Smooth muscle cell (in vitro differentiated cells): ENCODE results near the gene HSF2. TPM values are rescaled to one million over a fixed set of nuclear protein-coding genes. Genes with fewer than 3 reads are reported as not detected.

Experiments used
- DNase-seq: peaks from one replicate; lab custom pipeline; 2025; ENCODE audit not compliant: unreplicated experiment; lab: John Stamatoyannopoulos, UW
- H2AFZ ChIP-seq: fragments of 200-600 bp; sonication (generic); 2 replicates; pipeline ENCODE4 v1.6.0; 2016; ENCODE audit warnings: antibody characterized with exemption, low read depth, mild to moderate bottlenecking
- H3F3A ChIP-seq: fragments of 200-600 bp; sonication (generic); 2 replicates; pipeline ENCODE4 v1.6.0; 2017; ENCODE audit warnings: antibody characterized with exemption, low read depth
- H3K27ac ChIP-seq: fragments of 200-600 bp; sonication (generic); 2 replicates; pipeline ENCODE4 v1.5.1; 2016; ENCODE audit warnings: low read depth, mild to moderate bottlenecking
- H3K27me3 ChIP-seq: fragments of 200-600 bp; sonication (generic); 2 replicates; pipeline ENCODE4 v1.6.1; 2016; ENCODE audit warnings: low read depth, mild to moderate bottlenecking
- H3K36me3 ChIP-seq: fragments of 200-600 bp; sonication (generic); 2 replicates; pipeline ENCODE4 v1.5.1; 2016; ENCODE audit warnings: low read depth
- H3K4me1 ChIP-seq: fragments of 200-600 bp; sonication (generic); 2 replicates; pipeline ENCODE4 v1.5.1; 2016; ENCODE audit warnings: low read depth
- H3K4me2 ChIP-seq: fragments of 200-600 bp; sonication (generic); 2 replicates; pipeline ENCODE4 v1.6.0; 2016; ENCODE audit warnings: mild to moderate bottlenecking
- H3K4me3 ChIP-seq: fragments of 200-600 bp; sonication (generic); 2 replicates; pipeline ENCODE4 v1.5.1; 2016; ENCODE audit warnings: mild to moderate bottlenecking
- H3K79me2 ChIP-seq: fragments of 200-600 bp; sonication (generic); 2 replicates; pipeline ENCODE4 v1.6.0; 2016; ENCODE audit warnings: low read depth, mild to moderate bottlenecking
- H3K9ac ChIP-seq: fragments of 200-600 bp; sonication (generic); 2 replicates; pipeline ENCODE4 v1.6.0; 2016; ENCODE audit warnings: low read depth
- H3K9me3 ChIP-seq: fragments of 200-600 bp; sonication (generic); replicated peaks from 2 replicates; pipeline ENCODE4 v1.5.1; 2016; ENCODE audit warnings: low read depth
- H4K20me1 ChIP-seq: fragments of 200-600 bp; sonication (generic); 2 replicates; pipeline ENCODE4 v1.6.0; 2016; ENCODE audit warnings: low read depth
- WGBS: methylation state at CpG from one replicate; pipeline ENCODE4 v1.1.7; 2016; ENCODE audit warnings: low lambda C conversion rate; 5-methylcytosine and 5-hydroxymethylcytosine counted together
- polyA plus RNA-seq: library from polyadenylated mRNA; unstranded; fragments of >200 nt; fragmentation: Nextera tagmentation; extraction: Ambion mirVana; gene quantifications from 2 replicates; pipeline ENCODE4 v1.2.1, GENCODE V29; 2016
- total RNA-seq: library from RNA; depleted of rRNA; stranded (reverse); fragments of >200 nt; gene quantifications from 2 replicates; pipeline ENCODE4 v1.2.3, GENCODE V29; 2014
- TF ChIP-seq, protein P1 (sequence below): fragments of 200-600 bp; sonication (generic); IDR thresholded peaks from 2 replicates; pipeline ENCODE4 v1.5.1; 2017; ENCODE audit warnings: borderline replicate concordance, mild to moderate bottlenecking, antibody characterized with exemption; ENCODE audit not compliant: insufficient read depth, poor library complexity, severe bottlenecking

The HSF2 gene
- total and polyA plus RNA-seq, 2 experiments from 2014 or later: 12.1 to 39.5 TPM

DNA sequence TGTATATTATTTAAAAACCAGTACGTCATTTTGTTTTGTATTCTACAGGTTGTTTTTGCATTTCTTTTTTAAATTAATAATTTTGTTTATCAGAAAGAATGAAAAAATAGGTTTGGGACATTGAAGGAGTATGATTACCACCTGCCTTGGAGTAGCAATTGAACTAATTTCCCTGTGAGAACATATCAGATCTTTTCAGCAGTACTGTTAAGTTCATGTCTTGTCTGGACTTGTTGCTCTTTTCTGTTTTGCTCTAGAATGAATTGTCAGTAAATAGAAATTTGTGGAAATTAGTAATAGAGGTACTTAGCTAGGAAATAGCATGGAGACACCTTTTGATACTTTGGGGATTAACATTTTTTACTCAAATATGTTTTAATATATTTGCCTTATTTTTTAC is 24.3 kb downstream of the HSF2 start:
- Histone ChIP-seq H3K27ac (no peak overlapping the region), H3F3A (no peaks in the 10 kb centered on the region), H3K27me3 (no peaks in the 10 kb centered on the region), H4K20me1 (no peaks in the 10 kb centered on the region), H3K9me3 (no peaks in the 10 kb centered on the region), H3K79me2 (no peaks in the 10 kb centered on the region), H3K4me1 (no peaks in the 10 kb centered on the region), H3K36me3 (peaks cover 27% of the 10 kb centered on the region), H3K4me3 (no peak overlapping the region), H3K4me2 (no peak overlapping the region), H2AFZ (no peak overlapping the region), H3K9ac (no peak overlapping the region)
- WGBS: 93% methylated on average over 1 of the region's 1 CpG
- DNase-seq: no peak
- TF ChIP-seq, protein P1, sequence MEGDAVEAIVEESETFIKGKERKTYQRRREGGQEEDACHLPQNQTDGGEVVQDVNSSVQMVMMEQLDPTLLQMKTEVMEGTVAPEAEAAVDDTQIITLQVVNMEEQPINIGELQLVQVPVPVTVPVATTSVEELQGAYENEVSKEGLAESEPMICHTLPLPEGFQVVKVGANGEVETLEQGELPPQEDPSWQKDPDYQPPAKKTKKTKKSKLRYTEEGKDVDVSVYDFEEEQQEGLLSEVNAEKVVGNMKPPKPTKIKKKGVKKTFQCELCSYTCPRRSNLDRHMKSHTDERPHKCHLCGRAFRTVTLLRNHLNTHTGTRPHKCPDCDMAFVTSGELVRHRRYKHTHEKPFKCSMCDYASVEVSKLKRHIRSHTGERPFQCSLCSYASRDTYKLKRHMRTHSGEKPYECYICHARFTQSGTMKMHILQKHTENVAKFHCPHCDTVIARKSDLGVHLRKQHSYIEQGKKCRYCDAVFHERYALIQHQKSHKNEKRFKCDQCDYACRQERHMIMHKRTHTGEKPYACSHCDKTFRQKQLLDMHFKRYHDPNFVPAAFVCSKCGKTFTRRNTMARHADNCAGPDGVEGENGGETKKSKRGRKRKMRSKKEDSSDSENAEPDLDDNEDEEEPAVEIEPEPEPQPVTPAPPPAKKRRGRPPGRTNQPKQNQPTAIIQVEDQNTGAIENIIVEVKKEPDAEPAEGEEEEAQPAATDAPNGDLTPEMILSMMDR: no peak

GRCh38 chr6:122426597-122426996 is 27.1 kb downstream of the HSF2 start:
- H4K20me1 ChIP-seq: no peaks in the 10 kb centered on the region
- H3K9me3 ChIP-seq: no peaks in the 10 kb centered on the region
- no peaks in the 10 kb centered on the region for H3K79me2 ChIP-seq
- WGBS: 97% methylated on average over 3 of the region's 3 CpGs
- no peaks in the 10 kb centered on the region for H3K4me1 ChIP-seq
- peaks cover 18% of the 10 kb centered on the region for H3K36me3 ChIP-seq
- no peak overlapping the region for H3K27ac ChIP-seq
- no peak overlapping the region for H2AFZ ChIP-seq
- DNase-seq: no peak
- no peak overlapping the region for H3K4me3 ChIP-seq
- no peaks in the 10 kb centered on the region for H3K27me3 ChIP-seq
- no peaks in the 10 kb centered on the region for H3F3A ChIP-seq
- H3K9ac ChIP-seq: no peak overlapping the region
- TF ChIP-seq, protein P1: no peak
- no peak overlapping the region for H3K4me2 ChIP-seq

DNA sequence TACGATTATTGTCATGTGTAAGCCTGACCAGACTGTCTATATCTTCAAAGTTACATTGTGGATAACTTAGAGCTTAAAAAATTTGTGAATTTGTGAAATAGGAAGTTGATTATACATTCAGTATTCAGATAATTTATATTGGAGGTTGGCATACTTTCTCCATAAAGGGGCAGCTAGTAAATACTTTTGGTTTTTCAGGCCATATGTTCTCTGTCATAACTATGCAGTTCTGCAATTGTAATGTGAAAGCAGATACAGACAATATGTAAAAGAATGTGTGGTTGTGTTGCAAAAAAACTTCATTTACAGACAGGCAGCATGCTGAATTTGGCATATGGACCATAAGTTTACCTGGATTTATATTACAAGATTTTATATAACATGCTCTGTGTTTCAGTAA is 29.3 kb downstream of the HSF2 start:
- Histone ChIP-seq H3K9ac (no peak overlapping the region), H3K9me3 (no peaks in the 10 kb centered on the region), H3F3A (no peaks in the 10 kb centered on the region), H3K4me2 (no peak overlapping the region), H3K36me3 (peaks cover 18% of the 10 kb centered on the region), H4K20me1 (no peaks in the 10 kb centered on the region), H2AFZ (no peak overlapping the region), H3K27ac (no peak overlapping the region), H3K79me2 (no peaks in the 10 kb centered on the region), H3K27me3 (no peaks in the 10 kb centered on the region), H3K4me1 (no peaks in the 10 kb centered on the region), H3K4me3 (no peak overlapping the region)
- WGBS: 93% methylated on average over 1 of the region's 1 CpG
- no peak for DNase-seq
- TF ChIP-seq, protein P1: no peak

- Histone ChIP-seq H3K4me1 (no peaks in the 10 kb centered on the region), H3K9ac (no peak overlapping the region), H3K27me3 (no peaks in the 10 kb centered on the region), H2AFZ (no peak overlapping the region), H3K4me2 (no peak overlapping the region), H3K36me3 (peaks cover 18% of the 10 kb centered on the region), H3K9me3 (no peaks in the 10 kb centered on the region), H3K4me3 (no peak overlapping the region), H3K79me2 (no peaks in the 10 kb centered on the region), H3F3A (no peaks in the 10 kb centered on the region), H4K20me1 (no peaks in the 10 kb centered on the region), H3K27ac (no peak overlapping the region)
- TF ChIP-seq, protein P1: no peak
- DNase-seq: no peak
Measured at GRCh38 chr6:122429323-122429722, 29.9 kb downstream of the HSF2 start.
